Lower lobe of right lung (tissue), 2 donors: ENCODE data around the gene GGCT. TPM values are rescaled to one million over a fixed set of nuclear protein-coding genes. Genes with fewer than 3 reads are reported as not detected.

Source experiments
- ATAC-seq, 2 donors: fragments of 200-7000 bp; cut with Tn5 transposase; one replicate each; pipeline ENCODE4 v1.9.1; 2020 to 2022; ENCODE audit warnings: mild to moderate bottlenecking in 2 of 2, moderate library complexity in 2 of 2
- DNase-seq: peaks from one replicate; pipeline ENCODE4 v3.0.0-alpha.2; 2020
- H3K27ac ChIP-seq: fragments of 200-600 bp; one replicate; pipeline ENCODE4 v1.8.0; 2022
- H3K27me3 ChIP-seq: fragments of 200-600 bp; one replicate; pipeline ENCODE4 v1.8.0; 2022; ENCODE audit warnings: low read depth
- H3K36me3 ChIP-seq: fragments of 200-600 bp; one replicate; pipeline ENCODE4 v1.8.0; 2022; ENCODE audit warnings: mild to moderate bottlenecking
- H3K4me1 ChIP-seq: fragments of 200-600 bp; one replicate; pipeline ENCODE4 v1.8.0; 2022
- H3K4me3 ChIP-seq: fragments of 200-600 bp; one replicate; pipeline ENCODE4 v1.8.0; 2022; ENCODE audit warnings: mild to moderate bottlenecking
- H3K9me3 ChIP-seq: fragments of 200-600 bp; one replicate; pipeline ENCODE4 v1.8.0; 2022
- CTCF ChIP-seq: fragments of 200-600 bp; IDR thresholded peaks from one replicate; pipeline ENCODE4 v1.8.0; 2022; ENCODE audit warnings: antibody characterized with exemption, mild to moderate bottlenecking
- intact Hi-C: fragments of 100-400 bp; cut with DNase I; formaldehyde crosslinking; loops from one replicate; pipeline ENCODE4 v1.11.0; 2022
- long read RNA-seq: library from polyadenylated mRNA; unstranded; transcript quantifications from one replicate; pipeline ENCODE4 v2.0.0, GENCODE V29; 2021
- total RNA-seq: library from RNA; stranded (reverse); fragmentation: NEBNext Ultra II Directional; extraction: Animal tissue kit (Norgen Biotek cat#: 25700); gene quantifications from one replicate; pipeline ENCODE4 v1.2.1, GENCODE V29; 2021
- donor health status: DM: no; HTN: yes; CAD: no; lungs with severe emphysema.

GGCT gene
- total RNA-seq, result 28.8 TPM
- long read RNA-seq, transcript GGCT-207 (3 exons, 1,012 nt), result minor isoform, 7 of 34 reads
- long read RNA-seq, transcript GGCT-202 (4 exons, 1,173 nt), result major isoform, 25 of 34 reads
- long read RNA-seq, partial matches to known transcripts, result 0 of 34 reads
- long read RNA-seq, other reads (novel, unspliced or antisense), result 1 of 34 reads

- peak within 1 kb of the TSS; percentile 83 for H3K27ac ChIP-seq
- no peaks in the 10 kb centered on the region for H3K36me3 ChIP-seq
- H3K9me3 ChIP-seq, result no peaks in the 10 kb centered on the region
- intact Hi-C loops, result no loop called here
- peak; percentile 99 for ATAC-seq
- DNase-seq, result peak; percentile 99
- no peak for TF ChIP-seq CTCF
- H3K27me3 ChIP-seq, result no peaks in the 10 kb centered on the region
- peak within 1 kb of the TSS; percentile 87 for H3K4me3 ChIP-seq
- H3K4me1 ChIP-seq, result peaks cover 29% of the 10 kb centered on the region
Observed at GRCh38 chr7:30504301-30505173, at the start of gene GGCT. TSS of gene GGCT (minus strand) at chr7:30504829. CDS start at chr7:30504709, 120 bp downstream.

- H3K36me3 ChIP-seq, result peaks cover 12% of the 10 kb centered on the region
- intact Hi-C loops, result no loop called here
- no peak for ATAC-seq
- DNase-seq, result no peak
- TF ChIP-seq CTCF, result no peak
- no peak overlapping the region for H3K4me3 ChIP-seq
- no peaks in the 10 kb centered on the region for H3K9me3 ChIP-seq
- peaks cover 25% of the 10 kb centered on the region for H3K4me1 ChIP-seq
- H3K27ac ChIP-seq, result no peak overlapping the region
- no peaks in the 10 kb centered on the region for H3K27me3 ChIP-seq
Observed at GRCh38 chr7:30553546-30553945, 48.9 kb upstream of the GGCT start.

GRCh38 chr7:30553141-30553540 lies 48.5 kb upstream of the GGCT start:
- intact Hi-C loops, result no loop called here
- TF ChIP-seq CTCF, result no peak
- Histone ChIP-seq H3K9me3 (no peaks in the 10 kb centered on the region), H3K4me1 (peaks cover 25% of the 10 kb centered on the region), H3K4me3 (no peak overlapping the region), H3K27ac (no peak overlapping the region), H3K36me3 (peaks cover 12% of the 10 kb centered on the region), H3K27me3 (no peaks in the 10 kb centered on the region)
- ATAC-seq (no peak), DNase-seq (no peak)

GRCh38 chr7:30552330-30552729 lies 47.7 kb upstream of the GGCT start:
- Histone ChIP-seq H3K27me3 (no peaks in the 10 kb centered on the region), H3K27ac (no peak overlapping the region), H3K36me3 (peaks cover 4% of the 10 kb centered on the region), H3K4me3 (no peak overlapping the region), H3K4me1 (peaks cover 25% of the 10 kb centered on the region), H3K9me3 (no peaks in the 10 kb centered on the region)
- DNase-seq (no peak), ATAC-seq (no peak)
- intact Hi-C loops, result no loop called here
- TF ChIP-seq CTCF, result no peak

GRCh38 chr7:30549931-30550493 lies 45.4 kb upstream of the GGCT start:
- intact Hi-C loops, result no loop called here
- ATAC-seq, result peak; percentile 31 to 45
- DNase-seq, result no peak

More at GRCh38 chr7:30549931-30550493, 45.4 kb upstream of the GGCT start:
- H3K27me3 ChIP-seq, result no peaks in the 10 kb centered on the region
- no peaks in the 10 kb centered on the region for H3K9me3 ChIP-seq
- no peak overlapping the region for H3K4me3 ChIP-seq
- H3K36me3 ChIP-seq, result no peaks in the 10 kb centered on the region
- peak overlapping the region; percentile 21 for H3K27ac ChIP-seq
- H3K4me1 ChIP-seq, result peaks cover 25% of the 10 kb centered on the region
- TF ChIP-seq CTCF, result no peak
